Kidney glomerular epithelial cell (primary cell): Measurements from ENCODE around the gene RGS17.

Source experiments
- DNase-seq: peaks from one replicate; lab custom pipeline; 2025; lab: John Stamatoyannopoulos, UW

The RGS17 gene

DNA sequence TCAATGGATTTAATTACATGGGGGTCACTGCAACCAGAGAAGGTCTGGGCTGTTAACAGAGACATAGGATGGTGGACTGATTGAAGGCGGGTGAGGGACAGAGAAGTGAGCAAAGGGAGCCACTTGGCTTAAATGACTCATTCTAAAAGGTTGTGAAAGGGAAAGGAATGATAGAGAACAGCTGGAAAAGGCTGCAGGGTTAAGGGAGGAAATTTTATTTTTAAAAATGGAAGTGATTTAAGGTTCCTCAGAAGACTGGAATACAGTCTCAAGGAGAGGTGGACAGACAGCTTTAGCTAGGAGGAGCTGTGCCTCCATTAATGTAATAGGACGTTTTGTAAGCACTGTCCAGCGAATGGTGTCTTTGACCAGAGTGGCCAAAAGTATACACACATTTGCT is 46.7 kb downstream of the RGS17 start:
- DNase-seq: no peak

DNA sequence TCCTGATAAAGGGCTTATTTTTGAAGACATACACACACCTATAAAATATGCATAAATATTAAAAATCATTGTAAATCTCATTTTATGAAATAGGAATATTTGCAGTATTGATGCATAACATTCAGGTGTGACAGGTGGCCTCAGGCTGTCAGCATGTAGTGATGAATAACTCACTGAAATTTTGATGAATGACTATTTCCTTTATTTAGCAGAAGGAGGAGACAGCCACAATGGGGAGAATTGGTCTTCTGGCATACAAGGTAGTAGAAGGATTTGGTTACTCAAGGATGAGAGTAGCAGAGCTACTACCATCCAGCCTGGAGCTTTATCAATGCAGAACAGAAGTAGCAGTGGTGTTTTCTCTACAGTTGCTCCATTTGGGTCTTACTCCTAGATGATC is 47.2 kb downstream of the RGS17 start:
- no peak for DNase-seq

DNA sequence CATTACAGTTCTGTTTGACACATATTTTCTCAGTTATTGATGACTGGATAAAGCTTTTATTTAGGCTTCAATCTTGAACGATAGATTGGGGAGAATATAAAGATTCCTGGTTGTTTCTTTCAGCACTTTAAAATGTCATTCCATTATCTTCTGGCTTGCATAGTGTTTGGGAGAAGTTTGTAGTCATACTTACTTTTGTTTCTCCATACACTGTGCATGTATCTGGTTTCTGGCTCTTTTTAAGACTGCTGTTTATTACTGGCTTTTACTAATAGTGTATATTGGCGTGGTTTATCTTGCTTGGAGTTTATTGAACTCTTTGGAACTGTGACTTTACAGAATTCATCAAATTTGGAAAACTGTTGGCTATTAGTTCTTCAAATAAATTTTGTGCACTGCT is 49.2 kb downstream of the RGS17 start:
- DNase-seq: no peak

DNA sequence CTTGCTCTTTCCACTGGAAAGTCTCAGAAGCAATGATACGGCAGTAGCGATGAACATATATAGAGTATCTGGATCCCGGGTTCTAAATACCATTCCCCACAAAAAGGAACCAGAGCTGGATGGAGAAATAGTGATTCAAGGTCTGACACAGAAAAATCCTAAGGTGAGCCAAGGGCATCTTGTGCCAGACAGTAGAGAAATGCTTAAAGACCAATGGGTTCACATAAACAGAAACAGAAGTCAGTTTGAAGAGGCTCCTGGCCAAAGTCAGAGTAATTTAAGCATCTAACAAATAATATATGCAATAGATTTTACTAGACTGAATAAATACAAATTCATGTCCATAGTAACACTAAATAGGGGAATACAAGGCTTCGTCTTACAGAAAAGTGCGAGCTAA is 54.7 kb downstream of the RGS17 start:
- no peak for DNase-seq

DNA sequence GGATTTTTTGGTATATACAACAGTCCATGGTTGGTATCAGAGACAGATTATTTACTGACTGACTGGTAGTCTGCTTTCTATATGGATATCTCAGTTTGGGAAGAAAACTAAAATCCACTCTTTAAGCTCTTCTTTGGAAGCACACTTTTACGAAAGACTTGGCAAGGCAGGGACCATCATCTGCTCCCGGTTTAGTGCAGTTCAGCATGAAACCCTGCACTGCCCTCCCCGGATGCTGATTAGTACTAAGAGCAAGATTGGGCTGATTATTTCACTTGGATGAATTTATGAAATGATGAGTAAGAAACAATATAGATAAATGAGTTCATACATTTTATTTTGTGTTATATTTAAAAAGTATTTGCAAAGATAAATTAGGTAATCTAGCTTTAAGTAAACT is 56.3 kb downstream of the RGS17 start:
- no peak for DNase-seq

DNA sequence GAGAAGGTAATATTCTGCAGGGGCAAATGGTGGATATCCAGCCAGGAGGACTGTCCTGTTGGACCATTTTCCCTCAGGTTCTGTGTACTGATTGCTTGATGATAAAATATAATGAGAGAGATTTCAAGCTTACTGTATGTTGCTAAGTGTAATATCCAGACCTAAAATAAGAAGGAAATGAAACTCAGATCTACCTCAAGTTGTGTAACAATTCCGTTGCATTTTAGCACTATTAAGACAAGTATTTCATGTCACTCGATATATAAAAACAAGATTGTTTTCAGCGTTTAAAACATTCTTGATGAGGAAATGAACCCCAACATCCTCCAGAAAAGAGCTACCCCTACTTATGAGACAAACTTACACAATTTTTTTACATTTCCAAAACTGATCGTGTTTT is 57.2 kb downstream of the RGS17 start:
- no peak for DNase-seq

DNA sequence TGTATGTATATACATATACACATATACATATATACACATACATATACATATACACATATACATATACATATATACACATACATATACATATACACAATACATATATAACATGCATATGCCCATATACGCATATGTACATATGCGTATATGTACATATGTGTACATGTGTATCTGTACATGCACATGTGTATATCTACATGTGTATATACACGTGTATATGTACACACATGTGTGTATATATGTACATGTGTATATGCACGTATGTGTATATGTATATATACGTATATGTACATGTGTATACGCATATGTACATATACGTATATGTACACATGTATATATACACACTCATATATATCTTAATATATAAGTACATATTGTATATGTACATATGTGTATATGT is 60.3 kb downstream of the RGS17 start:
- DNase-seq: no peak

DNA sequence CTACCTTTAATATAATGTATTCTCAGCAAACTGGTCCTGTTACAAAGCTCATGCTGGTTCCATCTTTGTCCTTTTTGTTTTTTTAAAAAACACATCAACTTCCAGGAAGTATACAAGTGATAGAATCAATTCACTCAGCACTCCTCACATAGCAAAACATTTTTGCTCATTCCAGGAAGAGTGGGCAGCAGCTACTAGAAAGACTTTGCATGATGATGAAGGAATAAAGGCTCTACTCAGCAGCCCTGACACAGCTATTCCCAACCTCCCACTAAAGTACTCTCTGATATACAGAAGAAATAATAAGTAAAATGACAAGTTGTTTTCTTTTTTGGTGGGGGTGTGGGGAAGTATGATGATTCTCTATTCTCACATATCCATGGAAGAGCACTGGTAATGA is 61.2 kb downstream of the RGS17 start:
- no peak for DNase-seq

DNA sequence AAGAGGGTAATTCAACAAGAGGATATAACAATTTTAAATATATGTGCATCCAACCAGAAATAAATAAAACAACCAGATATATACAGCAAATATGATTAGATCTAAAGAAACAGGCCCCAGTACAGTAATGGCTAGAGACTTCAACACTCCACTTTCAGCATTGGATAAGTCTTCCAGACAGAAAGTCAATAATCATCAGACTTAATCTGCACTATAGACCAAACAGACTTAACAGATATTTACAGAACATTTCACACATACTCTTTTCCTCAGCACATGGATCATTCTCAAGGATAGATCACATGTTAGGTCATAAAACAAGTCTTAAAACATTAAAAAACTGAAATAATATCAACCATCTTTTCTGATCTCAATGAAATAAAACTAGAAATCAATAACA is 65.9 kb downstream of the RGS17 start:
- no peak for DNase-seq

DNA sequence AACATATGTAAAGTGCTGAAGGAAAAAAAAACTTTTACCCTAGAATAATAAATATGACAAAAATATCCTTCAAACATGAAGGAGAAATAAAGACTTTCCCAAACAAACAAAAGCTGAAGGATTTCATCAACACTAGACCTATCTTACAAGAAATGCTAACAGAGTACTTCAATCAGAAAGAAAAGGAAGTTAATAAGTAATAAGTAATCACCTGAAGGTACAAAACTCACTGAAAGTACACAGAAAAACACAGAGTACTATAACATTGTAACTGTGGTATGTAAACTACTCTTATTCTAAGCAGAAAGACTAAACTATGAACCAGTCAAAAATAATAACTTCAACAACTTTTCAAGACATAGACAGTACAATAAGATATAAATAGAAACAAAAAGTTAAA is 67.1 kb downstream of the RGS17 start:
- DNase-seq: no peak

DNA sequence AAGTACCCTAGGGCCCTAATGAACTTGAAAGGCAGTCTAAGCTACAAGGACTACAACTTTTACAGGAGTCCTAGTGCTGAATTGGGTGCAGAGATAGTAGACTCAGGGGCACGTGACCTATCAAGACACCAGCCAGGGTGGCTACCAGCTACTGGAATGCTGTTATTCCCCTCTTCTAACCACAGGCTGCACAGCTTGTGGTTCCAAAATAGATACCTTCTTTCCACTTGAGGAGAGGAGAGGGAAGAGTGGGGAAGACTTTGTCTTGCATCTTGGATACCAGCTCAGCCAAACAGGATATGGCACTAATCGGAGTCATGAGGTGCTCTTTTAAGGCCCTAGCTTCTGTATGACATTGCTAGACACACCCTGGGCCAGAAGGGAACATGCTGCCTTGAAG is 68.6 kb downstream of the RGS17 start:
- DNase-seq: no peak

DNA sequence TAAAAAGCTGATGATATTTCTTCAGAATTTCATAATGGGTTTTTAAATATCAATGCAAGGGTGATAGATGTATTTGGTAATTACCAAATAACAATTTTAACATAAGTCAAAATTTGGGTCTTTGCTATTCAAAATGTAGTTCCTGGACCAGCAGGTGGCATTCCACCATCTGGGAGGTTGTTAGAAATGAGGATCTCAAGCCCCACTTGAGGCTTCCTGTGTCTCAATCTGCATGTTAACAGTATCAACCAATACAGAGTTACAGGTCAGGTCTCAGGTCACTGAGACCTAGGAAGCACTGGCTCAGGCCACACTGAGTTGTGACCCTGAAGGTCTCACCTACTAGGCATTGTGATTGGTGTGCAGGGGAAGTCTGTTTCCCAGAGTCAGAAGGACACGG is 71.3 kb downstream of the RGS17 start:
- no peak for DNase-seq

DNA sequence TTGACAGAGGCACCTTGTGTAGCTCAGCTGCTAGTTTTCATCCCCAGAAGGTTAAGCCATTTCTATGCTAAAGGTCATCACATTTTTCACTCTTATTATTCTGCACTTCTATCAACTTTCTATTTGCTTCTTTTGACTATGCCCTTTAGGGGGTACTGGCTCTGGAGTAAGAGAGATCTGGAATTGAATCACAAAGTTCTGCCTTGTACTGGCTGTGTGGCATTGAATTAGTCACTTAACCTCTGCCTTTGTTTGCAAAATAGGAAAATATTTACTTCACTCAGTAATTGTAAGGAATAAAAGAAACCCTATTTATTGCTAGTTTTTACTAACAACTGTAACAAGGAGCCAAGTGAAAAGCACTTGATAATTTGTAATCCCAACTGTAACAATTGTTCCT is 71.8 kb downstream of the RGS17 start:
- no peak for DNase-seq

DNA sequence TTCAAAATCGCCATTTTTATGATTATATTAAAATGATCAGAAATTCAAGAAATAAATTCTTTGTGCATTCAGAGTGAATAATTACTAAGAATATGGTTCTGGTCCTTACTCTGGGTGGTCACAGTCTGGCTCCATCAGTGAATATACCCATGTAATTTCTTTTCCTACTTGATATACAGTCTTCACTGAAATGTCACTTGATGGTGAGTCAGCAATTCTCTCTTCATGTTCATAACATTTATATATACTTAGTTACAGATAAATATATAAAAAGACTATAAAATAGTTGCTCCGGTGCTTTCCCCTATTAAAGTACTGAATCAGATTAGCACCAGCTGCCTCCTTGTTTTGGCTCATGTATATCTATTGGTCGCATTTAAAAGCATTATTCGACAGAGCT is 72.2 kb downstream of the RGS17 start:
- DNase-seq: no peak

DNA sequence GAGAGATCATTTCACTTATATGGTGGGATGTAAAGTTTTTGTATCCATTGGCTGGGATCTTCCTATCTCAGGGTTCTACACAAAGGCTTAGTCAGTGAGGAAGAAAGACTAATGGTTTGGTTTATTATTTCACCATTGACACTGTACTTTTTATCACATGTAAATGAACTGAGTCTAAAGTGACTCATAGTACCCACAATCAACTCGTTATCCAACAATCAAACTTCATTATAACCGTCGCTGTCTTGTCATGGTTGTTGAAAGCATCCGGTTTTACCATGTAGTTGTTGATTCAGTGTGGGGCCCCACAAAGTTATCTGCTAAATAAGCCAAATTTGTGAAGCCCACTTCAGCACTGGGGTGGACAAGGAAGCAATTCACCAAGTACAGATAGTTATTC is 72.8 kb downstream of the RGS17 start:
- no peak for DNase-seq

DNA sequence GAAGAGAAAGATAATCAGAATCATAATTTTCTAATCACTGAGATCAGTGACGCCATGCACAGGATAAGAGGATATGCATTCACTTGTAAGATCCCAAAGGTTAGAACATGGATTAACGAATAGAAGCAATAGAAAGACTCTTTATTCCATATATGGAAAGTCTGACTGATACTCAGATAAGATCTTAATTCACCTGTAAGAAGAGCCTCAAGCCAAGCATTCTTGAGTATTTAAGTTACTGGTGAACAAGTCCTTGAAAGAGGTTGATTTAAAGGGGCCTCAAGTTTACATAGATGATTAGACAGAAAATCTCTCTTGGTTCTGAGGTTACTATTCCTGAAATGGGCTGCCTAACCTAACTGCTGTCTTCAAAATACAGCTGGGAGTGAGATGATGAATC is 74.8 kb downstream of the RGS17 start:
- no peak for DNase-seq

DNA sequence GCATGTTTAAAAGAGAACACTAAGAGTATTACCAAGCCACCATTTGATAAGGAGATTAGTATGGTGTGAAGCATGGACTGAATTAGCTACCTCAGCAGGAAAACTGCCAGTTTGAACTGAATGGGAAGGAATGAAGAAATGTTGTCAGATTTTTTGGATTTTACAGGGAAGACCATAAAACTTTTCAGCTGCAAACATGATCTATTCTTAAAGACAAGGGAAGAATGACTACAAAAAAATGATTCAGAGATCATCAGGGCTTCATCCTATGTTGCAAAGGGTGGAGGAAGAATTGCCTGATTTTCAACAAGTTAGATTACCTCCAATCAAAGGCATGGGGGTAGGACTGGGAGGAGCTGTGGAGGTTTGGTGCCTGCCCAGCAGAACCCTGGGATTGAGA is 79.3 kb downstream of the RGS17 start:
- no peak for DNase-seq

DNA sequence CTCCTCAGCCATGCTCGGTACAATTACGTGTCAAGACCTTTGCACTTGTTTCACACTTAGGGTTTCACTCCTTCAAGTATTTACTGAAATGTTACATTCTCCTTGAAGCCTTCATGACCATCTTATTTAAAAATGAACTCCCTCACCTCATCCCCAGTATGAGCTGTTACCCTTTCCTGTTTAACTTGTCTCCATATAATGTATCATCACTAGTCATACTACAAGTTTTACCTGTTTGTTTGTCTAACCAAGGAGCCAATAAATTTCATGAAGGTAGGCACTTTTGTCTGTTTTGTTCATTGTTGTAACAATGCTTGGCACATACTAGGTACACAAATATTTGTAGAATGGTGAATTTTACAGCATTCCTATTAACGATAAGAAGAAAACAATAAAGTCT is 82.5 kb downstream of the RGS17 start:
- DNase-seq: no peak

DNA sequence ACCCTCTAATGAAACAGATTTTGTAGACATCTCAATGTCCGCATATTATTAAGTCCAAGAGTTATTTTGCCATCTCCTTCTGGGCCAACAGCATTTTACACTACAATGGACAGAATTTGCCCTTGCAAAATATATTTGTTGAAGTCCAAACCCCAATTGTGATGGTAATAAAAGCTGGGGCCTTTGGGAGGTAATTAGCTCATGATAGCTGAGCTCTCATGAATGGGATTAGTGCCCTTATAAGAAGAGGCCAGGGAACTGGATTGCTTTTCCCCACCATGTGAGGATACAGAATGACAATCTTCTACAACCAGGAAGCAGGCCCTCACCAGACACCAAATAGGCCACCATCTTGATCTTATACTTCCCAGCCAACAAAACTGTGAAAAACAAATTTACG is 83.7 kb downstream of the RGS17 start:
- DNase-seq: no peak

DNA sequence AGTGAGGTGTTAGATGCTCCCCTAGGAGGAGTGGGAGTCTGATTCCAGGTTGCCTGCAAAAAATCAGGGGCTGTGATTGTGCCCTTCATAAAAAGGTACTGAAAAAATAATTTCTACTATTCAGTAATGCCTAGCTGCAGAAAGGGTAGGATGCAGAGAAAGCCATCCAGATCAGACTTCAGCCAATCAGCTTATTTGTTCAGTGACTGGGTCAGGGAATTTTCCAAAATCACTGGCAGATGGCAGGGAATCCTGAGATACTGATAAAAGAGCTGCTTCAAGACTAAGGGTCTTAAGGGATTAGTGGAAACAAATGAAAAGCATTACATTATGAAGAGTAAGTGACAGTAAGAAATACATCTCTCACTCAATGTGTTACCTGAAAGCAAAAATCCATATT is 85.8 kb downstream of the RGS17 start:
- DNase-seq: no peak

DNA sequence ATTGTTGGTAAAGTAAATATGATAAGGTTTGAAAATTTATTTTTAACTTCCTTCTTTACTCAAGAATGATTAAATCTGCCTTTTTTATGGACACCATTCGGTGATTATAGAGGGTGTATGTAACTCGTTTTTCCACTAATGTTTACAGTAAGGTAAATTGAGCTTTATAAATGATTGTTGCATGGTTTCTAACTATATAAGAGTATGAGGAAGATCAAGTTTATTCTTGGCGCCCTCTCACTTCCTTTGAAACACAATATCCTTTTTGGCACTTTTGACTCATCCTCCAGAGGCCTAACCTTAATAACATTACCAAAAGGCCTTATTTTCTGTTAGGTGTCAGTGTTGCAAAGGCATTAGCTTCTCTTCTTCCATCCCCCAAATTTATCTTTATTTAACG is 86.8 kb downstream of the RGS17 start:
- no peak for DNase-seq

DNA sequence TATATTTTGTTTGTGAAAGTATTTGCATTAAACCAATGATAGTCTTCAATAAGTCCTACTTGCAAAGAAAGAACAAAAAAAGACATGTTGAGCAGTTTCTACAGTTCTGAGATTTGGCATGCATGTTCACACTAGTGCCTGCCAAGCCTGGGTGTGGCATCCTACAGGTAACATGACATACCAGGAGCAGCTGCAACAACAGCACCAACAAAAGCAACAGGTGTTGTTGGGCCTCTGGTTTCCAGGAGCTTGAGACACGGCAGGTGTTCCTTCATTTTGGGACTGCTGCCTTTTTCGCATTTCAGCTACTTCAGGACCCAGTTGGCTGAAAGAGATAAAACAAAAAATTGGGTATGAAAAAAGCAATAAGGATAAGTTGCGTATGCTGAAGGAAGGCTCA is 87.4 kb downstream of the RGS17 start:
- DNase-seq: no peak

DNA sequence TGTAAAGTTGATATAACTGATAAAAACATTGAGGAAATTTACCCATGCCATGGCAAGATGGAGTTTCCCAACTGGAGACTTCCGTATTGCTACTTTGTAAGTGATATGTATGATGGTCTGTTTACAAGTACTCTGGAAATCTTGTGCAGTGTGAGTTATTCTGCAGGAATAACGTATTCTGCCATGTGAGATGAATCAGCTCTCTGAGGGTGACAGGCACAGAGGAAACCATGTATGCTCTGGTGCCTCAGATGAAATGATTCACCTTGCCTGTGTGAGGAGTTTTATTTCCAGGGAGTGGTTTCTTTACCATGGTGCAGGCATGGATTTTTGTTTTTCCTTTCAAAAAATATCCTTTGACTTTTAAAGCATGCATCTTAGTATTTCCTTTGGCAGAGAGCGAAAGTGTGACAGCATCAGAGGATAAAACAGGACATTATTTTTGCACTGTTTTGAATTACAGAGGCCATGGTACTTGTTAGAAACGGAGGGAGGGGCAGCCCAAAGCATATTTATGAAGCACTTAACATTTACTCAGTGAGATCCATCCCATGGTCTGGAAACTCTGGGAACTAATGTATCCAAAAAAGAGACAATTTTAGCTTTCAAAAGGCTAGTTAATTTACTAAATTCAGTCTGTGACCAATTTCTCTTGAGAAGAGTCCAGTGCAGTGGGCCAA is 92.6 kb downstream of the RGS17 start:
- peak; percentile 73 for DNase-seq

DNA sequence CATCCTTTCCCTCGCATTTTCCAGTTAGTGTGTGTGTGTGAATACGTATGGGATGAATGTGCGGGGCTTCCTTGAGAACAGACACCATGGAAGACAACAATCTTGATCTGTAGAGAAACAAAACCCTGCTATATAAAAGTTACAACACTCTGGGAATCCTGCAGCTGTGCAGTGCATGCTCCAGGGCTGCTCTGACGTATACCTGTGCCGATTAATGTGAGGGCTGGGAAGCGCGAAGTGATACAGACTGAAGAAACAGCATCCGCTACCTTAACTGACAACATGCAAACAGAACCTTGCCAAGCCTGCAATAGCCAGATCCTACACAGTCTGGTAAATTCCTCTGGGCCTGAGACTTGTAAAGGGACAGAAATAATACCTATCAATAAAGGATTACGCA is 96.9 kb downstream of the RGS17 start:
- no peak for DNase-seq
